ENCODE data around the gene CATSPER1. TPM values are rescaled to one million over a fixed set of nuclear protein-coding genes. Genes with fewer than 3 reads are reported as not detected.

The CATSPER1 gene
- total RNA-seq, 2 experiments from 2014 or later: not detected

DNA sequence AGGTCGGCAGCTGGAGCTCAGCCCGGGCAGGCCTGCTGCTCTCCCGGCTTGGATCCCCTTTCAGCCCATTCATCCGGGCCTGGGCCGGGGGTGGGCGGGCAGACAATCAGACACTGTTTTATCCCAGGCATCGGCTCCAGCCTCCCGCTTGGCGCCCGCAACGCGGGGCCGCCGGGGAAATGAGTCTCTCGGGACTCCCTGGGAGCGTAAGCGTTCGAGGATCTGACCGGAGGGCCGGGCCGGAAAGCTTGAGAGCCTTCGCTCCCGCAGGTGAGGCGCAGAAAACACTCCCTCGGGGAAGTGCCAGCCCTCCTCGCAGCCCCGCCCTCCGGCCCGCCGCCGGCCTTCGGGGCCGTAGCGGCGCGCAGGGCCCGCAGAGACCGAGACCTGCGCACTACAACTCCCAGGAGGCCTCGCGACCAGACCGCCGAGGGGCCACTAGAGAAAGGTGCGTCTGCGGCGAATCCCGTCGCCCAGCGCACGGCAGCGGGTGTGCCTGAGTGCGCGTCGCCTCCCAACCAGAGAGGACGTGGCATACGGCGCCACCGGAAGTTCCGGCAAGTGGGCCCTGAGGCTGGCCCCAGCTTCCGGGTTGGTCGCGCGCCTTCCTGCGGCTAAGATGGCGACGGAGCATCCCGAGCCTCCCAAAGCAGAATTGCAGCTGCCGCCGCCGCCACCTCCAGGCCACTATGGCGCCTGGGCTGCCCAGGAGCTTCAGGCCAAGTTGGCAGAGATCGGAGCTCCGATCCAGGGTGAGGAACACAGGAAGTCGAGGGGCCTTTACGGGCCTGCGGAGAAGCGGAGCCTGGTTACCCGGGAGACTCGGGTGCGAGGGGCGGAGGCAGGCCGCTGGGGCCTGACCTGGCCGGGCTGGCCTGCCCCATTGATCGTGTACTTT, 25.7 kb upstream of the CATSPER1 start, which contains the start of gene SF3B2:
TSS of gene SF3B2 (plus strand) at position 599 of the 898 bp plus-strand sequence. CDS start at position 620, 21 bp downstream.
- DNase-seq: peak; percentile 99
- H3K4me3 Mint-ChIP-seq: peak within 1 kb of the TSS; percentile 91
- ChIA-PET POLR2A (interaction anchor here (1.1 to 1.6 kb wide), 4 partner anchors 18 to 237 kb away, joined by 3 to 4 read pairs (median 3); partner anchors contain the start of genes BANF1, CCDC85B, EIF1AD and PACS1), CTCF (interaction anchor here (0.5 to 7.5 kb wide), 13 partner anchors 8 to 722 kb away, joined by 3 to 63 read pairs (median 3); partner anchors contain the start of genes FIBP and RAB1B)
- intact Hi-C loops (cut with DNase I, micrococcal nuclease): loop anchor here (1.0 to 5.0 kb wide), 21 partner anchors 17 to 805 kb away; partner anchors contain the start of genes BANF1 (in 2 of the 2), EIF1AD (in 2 of the 2), RAB1B (in 2 of the 2) and AP5B1 (in 1 of the 2)
- no peaks in the 10 kb centered on the region for H3K9me3 Mint-ChIP-seq (ENCODE audit: low read depth)
- peaks cover 4% of the 10 kb centered on the region for H3K27me3 Mint-ChIP-seq
- H3K4me1 Mint-ChIP-seq: peaks cover 36% of the 10 kb centered on the region
- ATAC-seq: peak; percentile 99
- H3K36me3 Mint-ChIP-seq (ENCODE audit: low read depth): peaks cover 29% of the 10 kb centered on the region
- H3K27ac Mint-ChIP-seq: peak within 1 kb of the TSS; percentile 95

DNA sequence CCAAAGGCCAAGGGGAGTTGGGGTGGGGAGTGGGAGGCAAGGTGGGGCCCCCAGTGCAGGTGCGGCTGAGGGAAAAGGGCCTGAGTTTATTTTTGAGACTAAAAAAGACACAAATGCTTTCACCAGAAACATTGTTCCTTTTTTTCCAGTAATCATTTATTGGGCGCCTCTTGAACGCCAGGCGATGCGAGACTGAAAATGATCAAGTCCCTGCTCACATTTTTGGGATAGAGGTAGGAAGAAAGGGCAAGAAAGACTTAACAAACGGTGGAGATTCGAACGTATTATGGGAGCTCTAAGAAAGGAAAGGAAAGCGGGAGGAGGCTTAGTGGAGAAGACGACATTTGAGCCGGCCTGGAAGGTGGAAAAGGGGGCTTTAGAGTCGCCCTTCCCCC, 25.1 kb upstream of the CATSPER1 start:
- POLR2A ChIA-PET: no interaction called here
- no peak for DNase-seq
- Mint-ChIP-seq H3K36me3 (ENCODE audit: low read depth) (peaks cover 24% of the 10 kb centered on the region), H3K4me1 (peaks cover 36% of the 10 kb centered on the region), H3K27me3 (peaks cover 4% of the 10 kb centered on the region), H3K9me3 (ENCODE audit: low read depth) (no peaks in the 10 kb centered on the region), H3K4me3 (peak overlapping the region; percentile 91), H3K27ac (peak overlapping the region; percentile 95)
- intact Hi-C loops (cut with DNase I, micrococcal nuclease): loop anchor here (5.0 kb wide), 3 partner anchors 49 to 806 kb away; partner anchors contain the start of genes BANF1 (in 1 of the 2), EIF1AD (in 1 of the 2), LRFN4 (in 1 of the 2) and MRPL11 (in 1 of the 2)
- ATAC-seq: no peak
- CTCF ChIA-PET: interaction anchor here (0.6 to 7.5 kb wide), 9 partner anchors 16 to 162 kb away, joined by 3 to 63 read pairs (median 4); partner anchors contain the start of gene FIBP

DNA sequence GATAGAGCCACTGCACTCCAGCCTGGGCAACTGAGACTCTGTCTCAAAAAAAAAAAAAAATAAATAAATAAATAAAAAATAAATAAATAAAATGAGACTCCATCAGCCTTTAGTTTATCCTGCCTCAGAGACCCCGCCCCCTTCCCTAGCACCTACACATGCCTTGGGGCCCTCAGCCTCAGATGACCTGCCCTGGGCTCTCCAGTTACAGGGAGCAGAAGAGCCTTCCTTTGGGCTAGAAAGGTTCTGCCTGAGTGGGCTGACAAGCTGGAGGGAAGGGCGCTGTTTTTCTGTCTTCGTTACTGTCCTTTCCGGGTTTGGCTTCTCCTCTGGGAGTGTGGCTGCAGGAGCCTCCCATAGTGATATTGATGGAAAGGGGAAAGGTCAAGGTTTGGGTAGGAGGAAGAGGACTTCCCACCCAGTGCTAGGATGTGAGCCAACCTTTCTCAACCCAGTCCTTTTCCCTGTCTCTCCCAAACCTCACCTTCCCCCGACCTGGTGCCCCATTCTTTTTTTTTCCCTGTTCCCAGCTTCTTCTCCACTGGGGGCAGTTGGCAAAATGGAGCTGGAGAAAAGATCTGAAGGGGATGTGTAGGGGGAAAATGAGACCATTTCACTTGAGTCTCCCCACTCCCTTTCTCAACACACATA, 24.4 kb upstream of the CATSPER1 start:
- Mint-ChIP-seq H3K27me3 (peaks cover 4% of the 10 kb centered on the region), H3K4me3 (peak overlapping the region; percentile 91), H3K36me3 (ENCODE audit: low read depth) (peaks cover 21% of the 10 kb centered on the region), H3K4me1 (peaks cover 39% of the 10 kb centered on the region), H3K9me3 (ENCODE audit: low read depth) (no peaks in the 10 kb centered on the region), H3K27ac (peak overlapping the region; percentile 95)
- intact Hi-C loops (cut with DNase I, micrococcal nuclease): loop anchor here (5.0 kb wide), 3 partner anchors 48 to 807 kb away; partner anchors contain the start of genes BANF1 (in 1 of the 2), EIF1AD (in 1 of the 2), LRFN4 (in 1 of the 2) and MRPL11 (in 1 of the 2)
- ChIA-PET CTCF (interaction anchor here (0.6 to 7.5 kb wide), 9 partner anchors 16 to 509 kb away, joined by 3 to 63 read pairs (median 4); partner anchors contain the start of gene FIBP), POLR2A (no interaction called here)
- DNase-seq: no peak
- no peak for ATAC-seq

DNA sequence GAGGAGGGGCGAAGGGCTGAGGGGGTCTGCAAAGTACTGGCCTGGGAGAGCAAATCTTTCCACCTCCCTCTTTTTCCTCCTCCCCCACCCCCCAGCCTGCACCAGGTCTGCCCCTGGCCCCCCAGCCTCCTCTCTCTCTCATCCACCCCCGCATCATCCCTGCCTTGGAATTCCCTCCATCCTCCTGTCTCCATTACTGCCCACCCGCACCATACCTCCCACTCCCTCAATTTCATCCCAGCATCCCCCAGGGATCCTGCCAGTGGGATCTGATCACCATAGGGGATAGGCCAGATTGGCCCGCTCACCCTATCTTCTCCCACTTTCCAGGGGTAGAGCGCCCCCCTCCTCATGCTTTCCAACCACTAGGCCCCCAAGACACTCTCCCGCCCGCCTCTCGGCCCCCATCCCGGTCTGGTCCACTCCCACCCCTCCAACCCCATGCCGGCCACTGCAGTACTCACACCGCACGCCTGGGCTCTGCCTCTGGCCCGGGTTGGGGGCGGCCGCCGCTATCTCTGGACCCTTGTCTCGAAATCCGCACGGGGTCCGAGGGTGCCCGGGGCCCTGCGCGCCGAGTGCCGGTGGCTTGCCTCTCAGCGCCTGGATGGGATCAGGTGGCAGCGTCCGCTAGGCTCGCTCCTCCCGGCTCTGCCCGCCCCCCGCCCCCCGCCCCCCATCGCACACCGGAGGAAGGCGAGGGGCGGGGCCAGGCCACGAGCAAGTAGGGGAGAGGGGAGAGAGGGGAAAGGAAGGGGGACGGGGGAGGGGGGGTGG, 22.5 kb upstream of the CATSPER1 start, which contains the start of gene GAL3ST3:
TSS of gene GAL3ST3 (minus strand) at position 615 of the 777 bp plus-strand sequence. CDS start 3,746 bp downstream, outside the sequence.
- Mint-ChIP-seq H3K4me1 (peaks cover 44% of the 10 kb centered on the region), H3K27ac (no peak within 1 kb of the TSS), H3K4me3 (no peak within 1 kb of the TSS), H3K9me3 (ENCODE audit: low read depth) (no peaks in the 10 kb centered on the region), H3K27me3 (peaks cover 4% of the 10 kb centered on the region), H3K36me3 (ENCODE audit: low read depth) (peaks cover 11% of the 10 kb centered on the region)
- POLR2A ChIA-PET: no interaction called here
- ATAC-seq (no peak), DNase-seq (no peak)
- intact Hi-C loops (cut with DNase I, micrococcal nuclease): no loop called here
- CTCF ChIA-PET: interaction anchor here (0.9 to 7.5 kb wide), 6 partner anchors 12 to 337 kb away, joined by 3 to 63 read pairs (median 4); no protein-coding TSS in a partner anchor

DNA sequence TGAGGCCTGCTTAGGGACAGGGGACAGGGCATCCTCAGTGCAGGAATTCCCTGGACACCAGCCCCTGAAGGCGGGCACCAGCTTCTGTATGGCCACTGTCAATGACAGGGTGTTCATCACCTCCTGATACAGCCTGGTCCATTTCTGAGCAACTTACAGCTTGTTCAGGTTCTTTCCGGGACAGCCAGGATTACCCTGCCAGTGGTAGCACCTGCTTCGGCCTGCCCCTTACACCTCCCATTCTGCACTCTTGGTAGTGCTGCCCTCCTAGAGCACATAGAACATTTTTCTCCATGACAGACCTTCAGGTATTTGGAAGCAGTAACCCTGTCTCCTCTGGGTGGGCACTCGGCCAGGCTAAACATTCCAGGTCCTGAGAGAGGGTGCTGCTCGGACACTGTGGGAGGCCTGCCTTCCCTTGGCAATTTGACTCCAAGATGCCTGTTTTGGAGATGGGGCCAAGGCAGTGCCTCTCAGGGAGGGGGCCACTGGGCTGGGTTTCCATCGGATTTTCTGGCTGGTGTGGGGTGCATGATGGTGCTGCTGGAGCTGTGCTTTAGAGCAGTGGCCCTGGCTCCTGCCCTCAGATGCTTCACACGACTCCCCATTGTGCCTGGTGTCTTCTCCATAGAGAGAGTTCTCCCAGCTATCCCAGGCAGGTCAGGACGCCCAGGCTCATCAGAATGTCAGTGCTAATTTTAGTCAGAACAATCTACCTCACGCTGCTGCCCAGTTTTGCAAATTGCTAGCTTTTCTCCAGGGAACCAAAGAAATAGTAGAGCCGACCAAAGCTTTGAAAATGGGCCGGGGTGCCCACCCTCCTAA, 21.5 kb upstream of the CATSPER1 start:
- peaks cover 35% of the 10 kb centered on the region for H3K4me1 Mint-ChIP-seq
- H3K4me3 Mint-ChIP-seq: no peak overlapping the region
- H3K27ac Mint-ChIP-seq: no peak overlapping the region
- ChIA-PET POLR2A (interaction anchor here (0.7 kb wide), 1 partner anchor 9 kb away, joined by 3 read pairs; no protein-coding TSS in a partner anchor), CTCF (interaction anchor here (0.6 to 4.9 kb wide), 8 partner anchors 11 to 772 kb away, joined by 3 to 19 read pairs (median 3); no protein-coding TSS in a partner anchor)
- ATAC-seq (no peak), DNase-seq (no peak)
- intact Hi-C loops (cut with DNase I, micrococcal nuclease): no loop called here
- no peaks in the 10 kb centered on the region for H3K9me3 Mint-ChIP-seq (ENCODE audit: low read depth)
- H3K27me3 Mint-ChIP-seq: peaks cover 4% of the 10 kb centered on the region
- peaks cover 6% of the 10 kb centered on the region for H3K36me3 Mint-ChIP-seq (ENCODE audit: low read depth)

- Mint-ChIP-seq H3K4me3 (no peak overlapping the region), H3K4me1 (peaks cover 32% of the 10 kb centered on the region), H3K27ac (no peak overlapping the region), H3K9me3 (ENCODE audit: low read depth) (no peaks in the 10 kb centered on the region), H3K36me3 (ENCODE audit: low read depth) (no peaks in the 10 kb centered on the region), H3K27me3 (peaks cover 4% of the 10 kb centered on the region)
- POLR2A ChIA-PET: no interaction called here
- intact Hi-C loops (cut with DNase I, micrococcal nuclease): no loop called here
- no peak for DNase-seq
- ATAC-seq: no peak
- CTCF ChIA-PET: interaction anchor here (0.6 to 4.9 kb wide), 7 partner anchors 10 to 772 kb away, joined by 3 to 19 read pairs (median 3); no protein-coding TSS in a partner anchor
Observed at GRCh38 chr11:66046901-66047300, 20.6 kb upstream of the CATSPER1 start.

GRCh38 chr11:66045177-66045639, 18.9 kb upstream of the CATSPER1 start:
- peak overlapping the region; percentile 21 for H3K4me3 Mint-ChIP-seq
- intact Hi-C loops (cut with DNase I, micrococcal nuclease): loop anchor here in 1 of 2 experiments (2.0 kb wide), 1 partner anchor 42 kb away; the partner anchor contains the start of genes BANF1 and EIF1AD
- H3K9me3 Mint-ChIP-seq (ENCODE audit: low read depth): no peaks in the 10 kb centered on the region
- peaks cover 22% of the 10 kb centered on the region for H3K4me1 Mint-ChIP-seq
- ChIA-PET CTCF (interaction anchor here (0.5 to 4.9 kb wide), 45 partner anchors 8 to 485 kb away, joined by 3 to 29 read pairs (median 4); partner anchors contain the start of genes BANF1, CATSPER1, EIF1AD and MUS81), POLR2A (interaction anchor here (0.9 to 1.2 kb wide), 2 partner anchors 8 to 43 kb away, joined by 3 to 5 read pairs; partner anchors contain the start of gene BANF1)
- ATAC-seq (peak; percentile 93), DNase-seq (peak; percentile 91)
- H3K27ac Mint-ChIP-seq: no peak overlapping the region
- peaks cover 4% of the 10 kb centered on the region for H3K27me3 Mint-ChIP-seq
- H3K36me3 Mint-ChIP-seq (ENCODE audit: low read depth): no peaks in the 10 kb centered on the region

- ChIA-PET POLR2A (interaction anchor here (0.9 to 1.2 kb wide), 2 partner anchors 7 to 42 kb away, joined by 3 to 5 read pairs; partner anchors contain the start of gene BANF1), CTCF (interaction anchor here (0.5 to 4.9 kb wide), 40 partner anchors 8 to 430 kb away, joined by 3 to 29 read pairs (median 4); partner anchors contain the start of genes BANF1, CATSPER1, EIF1AD and PACS1)
- Mint-ChIP-seq H3K4me1 (peaks cover 22% of the 10 kb centered on the region), H3K27ac (no peak overlapping the region), H3K27me3 (peaks cover 4% of the 10 kb centered on the region), H3K4me3 (no peak overlapping the region), H3K36me3 (ENCODE audit: low read depth) (no peaks in the 10 kb centered on the region), H3K9me3 (ENCODE audit: low read depth) (no peaks in the 10 kb centered on the region)
- intact Hi-C loops (cut with DNase I, micrococcal nuclease): loop anchor here in 1 of 2 experiments (2.0 kb wide), 1 partner anchor 42 kb away; the partner anchor contains the start of genes BANF1 and EIF1AD
- peak; percentile 37 for DNase-seq
- peak; percentile 78 for ATAC-seq
Observed at GRCh38 chr11:66044757-66045156, 18.5 kb upstream of the CATSPER1 start.

Data from activated CD4-positive, alpha-beta T cell treated with anti-CD3 and anti-CD28 coated beads for 36 hours (primary cell).